Tibial artery (tissue), 4 donors: ENCODE results near the gene DYNLT2B.

Experiments
- DNase-seq, 2 donors: peaks; one replicate each; pipeline ENCODE4 v3.0.0-alpha.2; 2019
- H3K27ac ChIP-seq, 2 donors: fragments of 200-600 bp; sonication (generic) in 1 of 2; 1 replicate in 1 of 2; 2 replicates in 1 of 2; pipeline ENCODE4 v1.5.1; 2018 to 2019; ENCODE audit warnings: mild to moderate bottlenecking in 1 of 2
- H3K27me3 ChIP-seq, 2 donors: fragments of 200-600 bp; sonication (generic) in 1 of 2; one replicate each; pipeline versions ENCODE4 v1.5.1 to v1.6.0; 2016 to 2019
- H3K36me3 ChIP-seq, 3 donors: fragments of 200-600 bp; sonication (generic) in 2 of 3; one replicate each; pipeline ENCODE4 v1.5.1; 2016 to 2019; ENCODE audit warnings: mild to moderate bottlenecking in 2 of 3
- H3K4me1 ChIP-seq, 4 donors: fragments of 200-600 bp; sonication (generic) in 2 of 4; 1 replicate in 3 of 4; 2 replicates in 1 of 4; pipeline ENCODE4 v1.5.1; 2016 to 2019
- H3K4me3 ChIP-seq, 2 donors: fragments of 200-600 bp; sonication (generic) in 1 of 2; 1 replicate in 1 of 2; 2 replicates in 1 of 2; pipeline ENCODE4 v1.5.1; 2018 to 2019; ENCODE audit warnings: mild to moderate bottlenecking in 2 of 2
- H3K9me3 ChIP-seq, 3 donors: fragments of 200-600 bp; sonication (generic) in 1 of 3; one replicate each; pipeline ENCODE4 v1.5.1; 2016 to 2019
- CTCF ChIP-seq, 2 experiments: fragments of 200-600 bp in 1 of 2; fragments of 450-650 bp in 1 of 2; IDR thresholded peaks; one replicate each; pipeline ENCODE4 v1.5.1; 2017 to 2019; ENCODE audit warnings: antibody characterized with exemption in 2 of 2, mild to moderate bottlenecking in 1 of 2, moderate library complexity in 1 of 2
- intact Hi-C: fragments of 100-400 bp; cut with DNase I; formaldehyde crosslinking; loops from one replicate; pipeline ENCODE4 v1.15.0; 2023; ENCODE audit warnings: low total_unique reads

DYNLT2B gene

GRCh38 chr3:196298521-196298920 is 19.5 kb downstream of the DYNLT2B start:
- intact Hi-C loops: no loop called here

DNA sequence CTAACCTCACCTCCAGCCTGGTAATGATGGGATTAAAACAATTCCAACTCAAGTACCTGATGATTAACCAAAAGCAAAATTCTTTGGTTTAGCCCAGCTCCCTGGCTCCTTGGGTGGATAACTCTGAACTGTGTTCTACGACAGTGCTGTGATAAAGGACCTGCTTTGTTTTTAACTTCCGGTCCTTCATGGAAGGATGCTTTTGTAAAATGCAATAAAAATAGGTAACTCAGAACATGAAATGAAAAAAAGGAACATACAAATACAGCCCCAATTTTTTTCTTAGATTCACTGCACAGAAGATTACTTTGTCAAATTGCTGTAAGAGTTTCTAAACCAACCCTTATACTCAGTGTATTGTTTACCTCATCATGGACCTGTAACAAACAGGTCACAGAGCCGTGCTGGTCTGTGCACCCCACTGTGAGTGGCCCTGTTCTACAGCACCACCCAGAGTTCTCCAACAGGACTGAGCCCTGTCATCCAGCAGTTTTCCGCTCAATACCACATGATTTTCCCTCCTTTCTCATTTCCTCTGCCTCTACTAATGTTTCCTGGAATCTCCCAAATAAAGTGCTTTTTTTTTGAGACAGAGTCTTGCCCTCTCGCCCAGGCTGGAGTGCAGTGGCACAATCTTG is 25.6 kb downstream of the DYNLT2B start:
- H3K9me3 ChIP-seq: no peaks in the 10 kb centered on the region
- no peak overlapping the region for H3K4me3 ChIP-seq
- intact Hi-C loops: no loop called here
- H3K4me1 ChIP-seq: peaks cover 0 to 6% (median 2%) of the 10 kb centered on the region in 4 donors
- H3K27me3 ChIP-seq: no peaks in the 10 kb centered on the region
- TF ChIP-seq CTCF (IDR thresholded peaks at IDR 0.05): no peak
- no peaks in the 10 kb centered on the region for H3K36me3 ChIP-seq
- DNase-seq: no peak
- no peak overlapping the region for H3K27ac ChIP-seq

More at GRCh38 chr3:196298521-196298920, 19.5 kb downstream of the DYNLT2B start:
- no peak overlapping the region for H3K4me3 ChIP-seq
- DNase-seq: no peak
- peaks cover 0 to 12% (median 6%) of the 10 kb centered on the region in 3 donors for H3K36me3 ChIP-seq
- no peaks in the 10 kb centered on the region for H3K4me1 ChIP-seq
- no peak for TF ChIP-seq CTCF (IDR thresholded peaks at IDR 0.05)
- no peaks in the 10 kb centered on the region for H3K27me3 ChIP-seq
- H3K27ac ChIP-seq: no peak overlapping the region
- no peaks in the 10 kb centered on the region for H3K9me3 ChIP-seq

DNA sequence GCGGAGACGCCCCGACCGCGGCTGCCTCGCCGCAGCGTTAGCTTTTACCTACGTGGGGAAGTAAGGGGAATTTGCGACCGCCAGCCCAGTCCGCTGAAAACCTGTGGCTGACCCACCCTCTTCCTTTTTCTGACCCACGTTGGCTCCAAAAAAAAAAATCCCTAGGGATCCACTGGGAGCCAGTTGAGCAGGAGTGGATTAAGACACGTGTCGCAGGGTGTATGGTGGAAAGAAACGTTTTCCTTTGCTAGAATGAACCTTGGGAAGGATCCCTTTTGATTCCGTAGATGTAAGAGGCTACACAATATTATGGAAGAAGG is 29.9 kb downstream of the DYNLT2B start:
- H3K27me3 ChIP-seq: no peaks in the 10 kb centered on the region
- no peak for DNase-seq
- H3K27ac ChIP-seq: peak overlapping the region; percentile 89 to 94
- no peak for TF ChIP-seq CTCF (IDR thresholded peaks at IDR 0.05)
- no peaks in the 10 kb centered on the region for H3K36me3 ChIP-seq
- peak overlapping the region; percentile 77 to 79 for H3K4me3 ChIP-seq
- H3K9me3 ChIP-seq: no peaks in the 10 kb centered on the region
- peaks cover 0 to 37% (median 27%) of the 10 kb centered on the region in 4 donors for H3K4me1 ChIP-seq
- intact Hi-C loops: no loop called here

DNA sequence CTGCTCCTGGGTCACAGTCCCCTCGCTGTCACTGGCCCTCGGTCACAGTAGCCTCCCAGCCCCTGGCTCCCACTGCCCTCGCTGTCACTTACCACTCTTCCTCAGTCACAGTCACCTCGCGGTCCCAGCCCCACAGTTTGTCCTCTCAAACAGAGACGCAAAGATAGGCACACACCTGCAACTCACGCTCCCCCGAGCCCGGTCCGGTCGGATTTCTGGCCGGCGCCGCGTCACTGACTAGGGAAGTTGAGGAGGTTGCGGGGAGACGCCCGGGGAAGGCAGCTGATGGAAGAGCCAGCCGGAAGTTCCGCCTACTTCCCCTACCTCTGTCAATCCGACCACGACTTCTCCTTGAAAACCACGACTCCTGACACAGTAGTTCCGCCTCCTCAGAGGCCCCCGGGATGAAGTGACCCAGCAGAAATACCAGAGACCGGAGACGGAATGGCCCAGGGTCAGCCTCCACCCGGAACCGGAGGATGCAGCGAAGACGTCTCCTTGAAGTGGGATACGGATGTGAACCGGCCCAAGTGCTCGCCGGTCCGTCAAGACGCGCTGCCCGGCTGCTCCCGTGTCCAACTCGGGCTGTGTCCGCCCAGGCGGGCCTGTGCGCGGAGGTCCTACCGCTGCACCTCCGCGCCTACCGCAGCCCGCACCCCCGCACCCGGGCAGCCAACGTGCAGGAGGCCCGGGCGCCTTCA is 30.4 kb downstream of the DYNLT2B start, which contains the start of gene PCYT1A:
TSS of gene PCYT1A (minus strand) at position 287 of the 701 bp plus-strand sequence. CDS start 17,195 bp downstream, outside the sequence.
- peak within 1 kb of the TSS; percentile 77 to 79 for H3K4me3 ChIP-seq
- intact Hi-C loops: no loop called here
- H3K27ac ChIP-seq: peak within 1 kb of the TSS; percentile 89 to 94
- no peaks in the 10 kb centered on the region for H3K27me3 ChIP-seq
- peak; percentile 94 to 95 for DNase-seq
- TF ChIP-seq CTCF (IDR thresholded peaks at IDR 0.05): no peak
- H3K9me3 ChIP-seq: no peaks in the 10 kb centered on the region
- peaks cover 0 to 37% (median 27%) of the 10 kb centered on the region in 4 donors for H3K4me1 ChIP-seq
- no peaks in the 10 kb centered on the region for H3K36me3 ChIP-seq

GRCh38 chr3:196287090-196287439 is 31.0 kb downstream of the DYNLT2B start:
- no peak for TF ChIP-seq CTCF (IDR thresholded peaks at IDR 0.05)
- Histone ChIP-seq H3K27ac (peak overlapping the region; percentile 89 to 94), H3K27me3 (no peaks in the 10 kb centered on the region), H3K4me3 (peak overlapping the region; percentile 77 to 79), H3K9me3 (no peaks in the 10 kb centered on the region), H3K36me3 (no peaks in the 10 kb centered on the region), H3K4me1 (peaks cover 0 to 37% (median 27%) of the 10 kb centered on the region in 4 donors)
- intact Hi-C loops: no loop called here
- peak in 1 of 2 donors; percentile 68 for DNase-seq
